Natural killer cell (primary cell): ENCODE data around the gene PAK5. TPM values are rescaled to one million over a fixed set of nuclear protein-coding genes. Genes with fewer than 3 reads are reported as not detected.

Experiments
- ATAC-seq, 3 donors: fragments of 150-1000 bp in 2 of 3; fragments of 200-7000 bp in 1 of 3; cut with Tn5 transposase; 1 replicate in 1 of 3; 2 replicates in 2 of 3; pipeline ENCODE4 v1.10.0; 2021; ENCODE audit warnings: mild to moderate bottlenecking in 2 of 3, moderate library complexity in 2 of 3
- DNase-seq, 2 donors: peaks; one replicate each; pipeline versions ENCODE4 v3.0.0 to v3.0.0-alpha.2; 2013 to 2021; ENCODE audit warnings: mixed read lengths in 1 of 2
- H3K27ac ChIP-seq: one replicate; pipeline ENCODE4 v1.5.1; 2013; ENCODE audit warnings: mild to moderate bottlenecking, low read length
- H3K27me3 ChIP-seq: one replicate; pipeline ENCODE4 v1.6.1; 2013; ENCODE audit warnings: low read length; ENCODE audit not compliant: control insufficient read depth, insufficient read depth
- H3K36me3 ChIP-seq: one replicate; pipeline ENCODE4 v1.6.1; 2013; ENCODE audit warnings: low read length; ENCODE audit not compliant: control insufficient read depth, insufficient read depth
- H3K4me1 ChIP-seq: one replicate; pipeline ENCODE4 v1.6.1; 2013; ENCODE audit warnings: low read length; ENCODE audit not compliant: control insufficient read depth, insufficient read depth
- H3K4me3 ChIP-seq: one replicate; pipeline ENCODE4 v1.5.1; 2013; ENCODE audit warnings: low read length
- H3K9me3 ChIP-seq: one replicate; pipeline ENCODE4 v1.6.1; 2013; ENCODE audit warnings: low read length; ENCODE audit not compliant: control insufficient read depth, insufficient read depth
- H3K27ac Mint-ChIP-seq, 2 donors: one replicate each; pipeline ENCODE4 v1.8.0; 2022; ENCODE audit warnings: mild to moderate bottlenecking in 2 of 2, mixed read lengths in 2 of 2, moderate library complexity in 1 of 2
- H3K27me3 Mint-ChIP-seq, 2 donors: one replicate each; pipeline ENCODE4 v1.8.0; 2022; ENCODE audit warnings: low read depth in 2 of 2, mixed read lengths in 2 of 2
- H3K36me3 Mint-ChIP-seq: one replicate; pipeline ENCODE4 v1.8.0; 2022; ENCODE audit warnings: mixed read lengths
- H3K4me1 Mint-ChIP-seq, 2 donors: one replicate each; pipeline ENCODE4 v1.8.0; 2022; ENCODE audit warnings: mixed read lengths in 2 of 2
- H3K4me3 Mint-ChIP-seq: one replicate; pipeline ENCODE4 v1.8.0; 2022; ENCODE audit warnings: mild to moderate bottlenecking, moderate library complexity, mixed read lengths
- H3K9me3 Mint-ChIP-seq, 2 donors: one replicate each; pipeline ENCODE4 v1.8.0; 2022; ENCODE audit warnings: mixed read lengths in 2 of 2
- WGBS: methylation state at CpG from one replicate; pipeline ENCODE4 v1.1.7; 2013; ENCODE audit warnings: missing lambda C conversion rate; ENCODE audit not compliant: insufficient coverage; 5-methylcytosine and 5-hydroxymethylcytosine counted together
- intact Hi-C: fragments of 100-400 bp; cut with micrococcal nuclease; formaldehyde crosslinking; loops from one replicate; pipeline ENCODE4 v1.14.2; 2022
- total RNA-seq, 4 donors: library from RNA; stranded (reverse); fragments of 120-200 nt in 1 of 4; gene quantifications; one replicate each; pipeline versions ENCODE4 v1.2.3 to v1.2.4, GENCODE V29; 2013 to 2022
- TF ChIP-seq, protein P1 (sequence below): fragments of 200-600 bp; IDR thresholded peaks from one replicate; pipeline ENCODE4 v1.8.0; 2022; ENCODE audit warnings: antibody characterized with exemption

The PAK5 gene
- total RNA-seq, 3 donors from 2014 or later (not counting 1 experiment from before 2014, with no cell fraction given) = not detected

DNA sequence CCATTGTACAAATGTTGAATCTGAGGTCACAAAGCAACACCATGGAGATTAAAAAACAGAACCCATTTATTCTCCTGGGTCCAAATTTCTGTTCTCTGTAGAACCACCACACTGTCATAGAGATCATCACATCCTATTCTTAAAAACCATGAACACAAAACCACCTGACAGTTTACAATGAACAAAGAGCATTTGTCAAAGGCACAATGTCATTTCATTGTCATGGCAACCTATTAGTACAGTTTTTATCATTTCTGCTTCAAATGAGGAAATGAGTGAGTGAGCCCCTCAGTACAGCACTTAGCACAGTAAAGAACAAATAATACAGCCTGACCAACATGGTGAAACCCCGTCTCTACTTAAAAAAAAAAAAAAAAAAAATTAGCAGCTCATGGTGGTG is 347.6 kb downstream of the PAK5 start:
- H3K4me3 Mint-ChIP-seq = no peak overlapping the region
- H3K27me3 Mint-ChIP-seq = peaks cover 0 to 3% of the 10 kb centered on the region in 2 donors
- H3K4me1 Mint-ChIP-seq = no peaks in the 10 kb centered on the region
- Histone ChIP-seq H3K27ac (no peak overlapping the region), H3K4me1 (no peaks in the 10 kb centered on the region), H3K36me3 (no peaks in the 10 kb centered on the region), H3K9me3 (no peaks in the 10 kb centered on the region), H3K27me3 (no peaks in the 10 kb centered on the region), H3K4me3 (no peak overlapping the region)
- intact Hi-C loops = no loop called here
- H3K27ac Mint-ChIP-seq = no peak overlapping the region
- ATAC-seq (no peak), DNase-seq (no peak)
- 100% methylated on average over 1 of the region's 1 CpG for WGBS
- no peaks in the 10 kb centered on the region for H3K36me3 Mint-ChIP-seq
- H3K9me3 Mint-ChIP-seq = peaks cover 2 to 7% of the 10 kb centered on the region in 2 donors
- TF ChIP-seq, protein P1, sequence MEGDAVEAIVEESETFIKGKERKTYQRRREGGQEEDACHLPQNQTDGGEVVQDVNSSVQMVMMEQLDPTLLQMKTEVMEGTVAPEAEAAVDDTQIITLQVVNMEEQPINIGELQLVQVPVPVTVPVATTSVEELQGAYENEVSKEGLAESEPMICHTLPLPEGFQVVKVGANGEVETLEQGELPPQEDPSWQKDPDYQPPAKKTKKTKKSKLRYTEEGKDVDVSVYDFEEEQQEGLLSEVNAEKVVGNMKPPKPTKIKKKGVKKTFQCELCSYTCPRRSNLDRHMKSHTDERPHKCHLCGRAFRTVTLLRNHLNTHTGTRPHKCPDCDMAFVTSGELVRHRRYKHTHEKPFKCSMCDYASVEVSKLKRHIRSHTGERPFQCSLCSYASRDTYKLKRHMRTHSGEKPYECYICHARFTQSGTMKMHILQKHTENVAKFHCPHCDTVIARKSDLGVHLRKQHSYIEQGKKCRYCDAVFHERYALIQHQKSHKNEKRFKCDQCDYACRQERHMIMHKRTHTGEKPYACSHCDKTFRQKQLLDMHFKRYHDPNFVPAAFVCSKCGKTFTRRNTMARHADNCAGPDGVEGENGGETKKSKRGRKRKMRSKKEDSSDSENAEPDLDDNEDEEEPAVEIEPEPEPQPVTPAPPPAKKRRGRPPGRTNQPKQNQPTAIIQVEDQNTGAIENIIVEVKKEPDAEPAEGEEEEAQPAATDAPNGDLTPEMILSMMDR = no peak

DNA sequence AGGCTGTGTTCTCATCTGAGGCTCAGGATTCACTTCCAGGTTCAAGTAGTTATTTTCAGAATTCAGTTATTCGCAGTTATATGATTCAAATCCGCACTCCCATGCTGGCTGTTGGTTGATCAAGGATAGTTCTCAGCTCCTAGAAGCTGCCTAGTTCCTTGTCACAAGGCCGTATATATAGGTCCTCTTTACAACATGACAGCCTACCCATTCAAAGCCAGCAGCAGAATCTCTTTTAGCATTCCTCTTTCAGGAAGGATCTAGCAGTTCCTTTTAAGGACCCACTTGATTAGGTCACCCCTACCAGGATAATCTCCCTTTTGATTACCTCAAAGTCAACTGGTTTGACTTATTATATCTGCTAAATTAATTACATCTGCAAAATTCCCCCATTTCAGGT is 348.2 kb downstream of the PAK5 start:
- 82% methylated on average over 3 of the region's 3 CpGs for WGBS
- no peaks in the 10 kb centered on the region for H3K36me3 Mint-ChIP-seq

DNA sequence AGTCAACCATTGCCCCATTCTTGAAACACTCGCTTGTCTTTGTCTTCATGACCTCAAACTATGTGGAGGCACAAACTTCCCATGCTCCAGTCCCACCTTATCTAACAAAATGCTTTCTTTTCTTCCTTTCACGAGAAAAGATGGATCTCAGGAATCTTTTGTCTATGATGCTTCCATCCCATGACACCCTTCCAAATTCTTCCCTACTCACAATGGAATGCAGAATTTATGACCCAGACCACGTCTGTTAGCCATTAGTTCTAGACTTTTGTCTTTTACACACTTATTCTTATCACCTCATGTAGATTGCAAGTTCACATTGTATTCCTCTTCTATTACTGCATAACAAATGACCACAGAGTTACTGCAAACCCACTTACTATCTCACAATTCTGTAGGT is 348.7 kb downstream of the PAK5 start:
- no peak overlapping the region for H3K27ac Mint-ChIP-seq

More for the DNA sequence above, 348.2 kb downstream of the PAK5 start:
- no peaks in the 10 kb centered on the region for H3K36me3 ChIP-seq
- H3K27ac ChIP-seq = no peak overlapping the region
- Mint-ChIP-seq H3K9me3 (peaks cover 2 to 4% of the 10 kb centered on the region in 2 donors), H3K4me1 (no peaks in the 10 kb centered on the region), H3K27me3 (peaks cover 0 to 3% of the 10 kb centered on the region in 2 donors), H3K4me3 (no peak overlapping the region), H3K27ac (no peak overlapping the region)
- no peak for DNase-seq
- H3K4me1 ChIP-seq = no peaks in the 10 kb centered on the region
- no peaks in the 10 kb centered on the region for H3K9me3 ChIP-seq
- no peak for ATAC-seq
- no peak overlapping the region for H3K4me3 ChIP-seq
- intact Hi-C loops = no loop called here
- TF ChIP-seq, protein P1 = no peak
- no peaks in the 10 kb centered on the region for H3K27me3 ChIP-seq

More for the DNA sequence above, 348.7 kb downstream of the PAK5 start:
- Histone ChIP-seq H3K4me1 (no peaks in the 10 kb centered on the region), H3K36me3 (no peaks in the 10 kb centered on the region), H3K27ac (no peak overlapping the region), H3K27me3 (no peaks in the 10 kb centered on the region), H3K9me3 (no peaks in the 10 kb centered on the region), H3K4me3 (no peak overlapping the region)
- 77% methylated on average over 3 of the region's 3 CpGs for WGBS
- Mint-ChIP-seq H3K4me1 (no peaks in the 10 kb centered on the region), H3K27me3 (peaks cover 0 to 3% of the 10 kb centered on the region in 2 donors), H3K36me3 (no peaks in the 10 kb centered on the region), H3K9me3 (peaks cover 2 to 4% of the 10 kb centered on the region in 2 donors), H3K4me3 (no peak overlapping the region)
- ATAC-seq (no peak), DNase-seq (no peak)
- intact Hi-C loops = no loop called here
- TF ChIP-seq, protein P1 = no peak
